Measurements from ENCODE around the gene ACACA. TPM values are rescaled to one million over a fixed set of nuclear protein-coding genes. Genes with fewer than 3 reads are reported as not detected.

Gene ACACA
- total and polyA plus RNA-seq, 12 donors, result 18.2 to 112 (median 70.4) TPM

- Histone ChIP-seq H3K9me3 (replicated peaks in 1 of 3) (no peaks in the 10 kb centered on the region), H3K36me3 (replicated peaks in 1 of 2) (no peaks in the 10 kb centered on the region), H3K27me3 (no peaks in the 10 kb centered on the region), H3K4me3 (no peak overlapping the region), H3K4me1 (replicated peaks in 1 of 2) (peaks cover 0 to 10% of the 10 kb centered on the region in 2 donors), H3K27ac (no peak overlapping the region)
- 92 to 98% (median 97%) methylated on average over 5 of the region's 5 CpGs for WGBS, 4 donors
- no peak for DNase-seq
- TF ChIP-seq CTCF (IDR thresholded peaks at IDR 0.05), result no peak
- no peak for TF ChIP-seq POLR2A (IDR thresholded peaks at IDR 0.05)
- intact Hi-C loops (cut with DNase I), result no loop called here
Observed at GRCh38 chr17:37051381-37051780, 355.3 kb downstream of the ACACA start.

- no peaks in the 10 kb centered on the region for H3K9me3 ChIP-seq (replicated peaks in 1 of 3)
- H3K27ac ChIP-seq, result no peak overlapping the region
- H3K36me3 ChIP-seq (replicated peaks in 1 of 2), result no peaks in the 10 kb centered on the region
- 78 to 95% (median 91%) methylated on average over 5 of the region's 5 CpGs for WGBS, 4 donors
- intact Hi-C loops (cut with DNase I), result no loop called here
- no peak for DNase-seq
- no peak overlapping the region for H3K4me3 ChIP-seq
- no peaks in the 10 kb centered on the region for H3K27me3 ChIP-seq
- peaks cover 0 to 10% of the 10 kb centered on the region in 2 donors for H3K4me1 ChIP-seq (replicated peaks in 1 of 2)
- TF ChIP-seq POLR2A (IDR thresholded peaks at IDR 0.05) (no peak), CTCF (IDR thresholded peaks at IDR 0.05) (no peak)
Observed at GRCh38 chr17:37050920-37051319, 355.7 kb downstream of the ACACA start.

GRCh38 chr17:37048811-37049210 is 357.8 kb downstream of the ACACA start:
- H3K4me1 ChIP-seq (replicated peaks in 1 of 2), result peaks cover 0 to 10% of the 10 kb centered on the region in 2 donors
- intact Hi-C loops (cut with DNase I), result loop anchor here in 1 of 2 donors (10.0 kb wide), 1 partner anchor 104 kb away; the partner anchor contains the start of gene AATF
- H3K36me3 ChIP-seq (replicated peaks in 1 of 2), result no peaks in the 10 kb centered on the region
- TF ChIP-seq CTCF (IDR thresholded peaks at IDR 0.05), result no peak
- no peak for TF ChIP-seq POLR2A (IDR thresholded peaks at IDR 0.05)
- H3K9me3 ChIP-seq (replicated peaks in 1 of 3), result no peaks in the 10 kb centered on the region
- no peak overlapping the region for H3K27ac ChIP-seq
- no peaks in the 10 kb centered on the region for H3K27me3 ChIP-seq
- no peak overlapping the region for H3K4me3 ChIP-seq
- WGBS, 4 donors, result 88 to 94% (median 89%) methylated on average over 5 of the region's 5 CpGs
- DNase-seq, result no peak

- no peak overlapping the region for H3K4me3 ChIP-seq
- TF ChIP-seq CTCF (IDR thresholded peaks at IDR 0.05) (peak; percentile 78 to 87 (median 82)), POLR2A (IDR thresholded peaks at IDR 0.05) (no peak)
- no peak overlapping the region for H3K27ac ChIP-seq
- DNase-seq, result peak; percentile 79 to 95 (median 87)
- H3K9me3 ChIP-seq (replicated peaks in 1 of 3), result no peaks in the 10 kb centered on the region
- no peaks in the 10 kb centered on the region for H3K27me3 ChIP-seq
- H3K4me1 ChIP-seq (replicated peaks in 1 of 2), result peaks cover 0 to 9% of the 10 kb centered on the region in 2 donors
- intact Hi-C loops (cut with DNase I), result loop anchor here in 1 of 2 donors (2.0 to 10.0 kb wide), 2 partner anchors 103 to 419 kb away; partner anchors contain the start of gene AATF
- no peaks in the 10 kb centered on the region for H3K36me3 ChIP-seq (replicated peaks in 1 of 2)
- 1 to 6% (median 4%) methylated on average over 9 of the region's 9 CpGs for WGBS, 4 donors
Observed at GRCh38 chr17:37047631-37048104, 359.0 kb downstream of the ACACA start.

Data from adrenal gland (tissue), 12 donors.